ENCODE results near the gene SCAI.
"Not testable (repeated sequence)": the region's sequence is repeated elsewhere in the genome, so short reads cannot be mapped to it uniquely, and the experiment has no call there.

Gene SCAI

DNA sequence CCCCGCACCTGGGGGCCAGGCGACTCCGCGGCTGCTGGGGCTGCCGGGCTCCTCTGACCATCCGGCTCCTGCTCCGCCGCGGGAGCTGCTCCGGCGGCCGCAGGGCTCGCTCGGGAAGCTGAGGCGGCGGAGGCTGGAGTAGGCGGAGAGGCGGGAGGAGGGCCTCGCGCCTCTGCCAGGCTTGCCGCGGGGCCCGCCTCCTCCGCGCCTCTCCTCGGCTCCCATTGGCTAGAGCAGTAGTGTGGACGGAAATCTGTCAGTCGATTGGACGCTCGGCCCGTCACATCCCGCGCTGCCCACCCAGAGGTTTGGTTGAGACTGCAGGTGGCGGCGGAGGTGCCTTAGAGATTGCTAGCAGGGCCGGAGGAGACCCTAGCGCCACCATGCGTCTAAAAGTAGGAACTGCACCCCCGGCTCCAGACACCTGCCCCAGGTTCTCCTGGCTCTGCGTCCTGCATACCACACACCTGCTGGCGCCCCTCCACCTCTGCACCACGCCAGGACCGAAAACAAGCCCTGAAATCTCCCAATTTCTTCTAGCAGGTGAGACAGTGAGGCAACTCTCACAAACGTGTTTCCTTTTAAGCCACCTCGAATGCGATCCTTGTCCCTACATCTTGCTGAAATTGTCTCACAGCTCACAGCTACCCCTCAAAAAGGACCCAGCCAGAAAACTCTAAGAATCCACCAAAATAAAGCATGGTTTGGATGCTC is at the start of gene SCAI:
SCAI (minus strand) TSS at position 152 of the 714 bp plus-strand sequence; CDS start at position 61, 91 bp downstream.
- DNase-seq = peak; percentile 97

DNA sequence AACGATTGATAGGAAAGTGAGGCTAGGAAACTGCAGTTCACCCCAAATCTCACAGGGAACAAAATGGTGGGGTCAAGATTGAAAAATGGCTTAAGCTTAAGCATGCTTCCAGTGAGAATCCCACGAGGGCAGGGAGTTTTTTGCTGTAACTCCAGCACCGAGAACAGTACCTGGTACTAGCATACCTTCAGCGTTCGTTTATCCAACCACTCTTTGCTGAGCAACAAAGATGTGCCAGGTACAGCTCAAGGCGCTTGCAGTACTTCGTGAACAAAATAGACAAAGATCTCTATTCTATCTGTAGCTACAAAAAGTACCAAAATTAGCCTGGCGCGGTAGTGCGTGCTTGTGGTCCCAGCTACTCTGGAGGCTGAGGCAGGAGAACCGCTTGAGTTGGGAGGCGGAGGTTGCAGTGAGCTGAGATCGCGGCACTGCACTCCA is 47.1 kb upstream of the SCAI start:
- DNase-seq = no peak

DNA sequence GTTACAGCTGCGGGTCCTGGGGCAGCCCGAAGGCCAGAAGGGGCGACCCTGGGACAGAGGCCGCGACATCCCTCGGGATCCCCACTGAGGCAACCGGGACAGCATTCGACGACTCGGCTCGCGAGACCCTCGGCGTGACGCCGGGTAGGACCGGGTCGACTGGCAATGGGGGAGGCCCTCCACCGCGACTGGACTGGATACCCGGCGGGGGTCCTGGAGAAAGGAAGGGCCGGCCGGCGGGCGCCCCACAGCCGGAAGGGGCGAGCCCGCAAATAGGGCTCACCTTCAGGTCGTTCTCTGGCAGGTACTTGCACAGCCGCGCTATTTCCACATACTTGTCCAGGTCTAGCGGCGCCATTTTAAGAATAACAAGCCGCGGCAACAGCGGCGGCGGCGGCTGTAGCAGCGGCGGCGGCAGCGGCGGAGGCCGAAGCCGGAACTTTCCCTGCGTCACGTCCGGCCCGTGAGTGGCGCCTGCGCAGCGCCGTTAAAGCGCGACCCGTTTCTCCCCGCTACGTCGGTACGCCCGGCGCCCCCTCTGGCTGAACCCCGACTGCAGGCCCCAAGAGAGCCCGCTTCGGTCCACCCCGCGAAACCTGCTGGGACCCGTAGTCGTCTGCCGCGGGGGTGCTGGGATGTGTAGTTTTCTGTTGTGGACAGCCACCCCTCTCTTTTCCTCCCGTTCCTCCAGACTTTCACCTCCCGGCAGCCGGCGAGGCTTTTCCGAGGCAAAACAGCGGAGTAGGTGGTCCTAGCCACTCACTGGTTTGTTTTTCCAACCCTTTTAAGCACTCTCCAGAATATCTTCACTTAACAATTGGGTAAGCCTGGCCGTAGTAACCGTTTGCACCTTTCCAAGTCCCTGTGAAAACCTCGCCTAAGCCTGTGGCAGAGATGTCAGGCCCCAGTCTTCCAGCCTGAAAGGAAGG is 46.3 kb upstream of the SCAI start, which contains the start of gene PPP6C:
PPP6C (minus strand) TSS at position 443 of the 929 bp plus-strand sequence; CDS start at position 358, 85 bp downstream.
- peak; percentile 87 for DNase-seq

DNA sequence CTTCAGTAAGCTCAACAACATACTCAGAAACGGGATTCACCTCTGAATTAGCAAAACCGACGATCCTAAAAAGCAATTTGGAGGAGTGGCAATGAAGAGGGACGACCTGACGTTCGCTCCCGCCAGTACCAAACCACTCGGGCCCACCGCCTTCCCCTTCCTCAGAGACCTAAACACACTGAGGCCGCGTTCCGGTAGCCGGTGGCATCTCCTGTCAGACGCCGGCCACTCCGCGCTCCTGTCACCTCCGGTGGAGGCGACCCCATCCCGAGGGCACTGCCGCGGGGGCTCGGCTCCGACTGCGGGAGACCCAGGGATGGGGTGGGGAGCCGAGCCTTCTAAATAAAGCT is 45.7 kb upstream of the SCAI start:
- DNase-seq = no peak

DNA sequence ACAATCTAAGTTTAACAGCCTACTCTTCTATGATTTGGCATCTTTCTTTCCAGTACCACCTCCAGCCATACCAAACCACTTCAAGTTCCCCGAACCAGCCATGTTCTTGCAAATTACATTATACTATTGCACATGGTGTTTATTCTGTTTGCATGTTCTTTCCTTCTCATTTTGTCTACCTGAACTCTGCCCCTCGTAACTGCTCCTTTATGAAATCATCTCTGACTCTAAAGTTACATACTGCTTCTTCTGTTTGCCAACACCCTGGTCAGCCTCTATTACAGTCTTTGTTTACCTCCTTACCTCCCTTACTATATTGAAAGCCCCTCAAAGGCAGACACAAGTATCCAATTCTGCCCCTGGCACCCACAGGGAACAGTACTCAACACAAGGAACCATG is 40.2 kb upstream of the SCAI start:
- DNase-seq = no peak

DNA sequence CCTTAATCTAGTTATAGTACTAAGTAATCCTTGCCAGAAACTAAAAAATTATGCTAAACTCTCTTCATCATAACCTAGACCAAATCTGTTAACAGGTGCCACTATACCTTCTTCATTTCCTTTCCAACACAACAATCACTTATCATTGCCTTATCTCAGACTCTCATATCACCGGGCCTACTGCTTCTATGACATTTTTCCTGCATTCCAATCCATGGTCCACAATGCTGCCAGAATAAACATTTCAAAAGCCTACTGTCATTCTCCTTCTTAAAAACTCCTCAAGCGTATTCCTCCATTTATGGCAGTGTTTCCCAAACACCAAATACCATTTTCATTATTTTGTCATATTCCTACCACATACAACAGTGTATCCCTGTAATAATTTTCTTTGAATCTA is 39.7 kb upstream of the SCAI start:
- no peak for DNase-seq

DNA sequence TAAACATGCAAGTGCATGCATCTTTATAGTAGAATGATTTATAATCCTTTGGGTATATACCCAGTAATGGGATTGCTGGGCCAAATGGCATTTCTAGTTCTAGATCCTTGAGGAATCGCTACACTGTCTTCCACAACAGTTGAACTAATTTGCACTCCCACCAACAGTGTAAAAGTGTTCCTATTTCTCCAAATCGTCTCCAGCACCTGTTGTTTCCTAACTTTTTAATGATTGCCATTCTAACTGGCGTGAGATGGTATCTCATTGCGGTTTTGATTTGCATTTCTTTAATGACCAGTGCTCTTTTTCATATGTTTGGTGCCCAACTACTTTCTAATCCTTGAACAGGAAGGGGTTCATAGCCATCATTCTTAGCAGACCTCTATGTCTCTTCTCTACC is 38.4 kb upstream of the SCAI start:
- not testable (repeated sequence) for DNase-seq

DNA sequence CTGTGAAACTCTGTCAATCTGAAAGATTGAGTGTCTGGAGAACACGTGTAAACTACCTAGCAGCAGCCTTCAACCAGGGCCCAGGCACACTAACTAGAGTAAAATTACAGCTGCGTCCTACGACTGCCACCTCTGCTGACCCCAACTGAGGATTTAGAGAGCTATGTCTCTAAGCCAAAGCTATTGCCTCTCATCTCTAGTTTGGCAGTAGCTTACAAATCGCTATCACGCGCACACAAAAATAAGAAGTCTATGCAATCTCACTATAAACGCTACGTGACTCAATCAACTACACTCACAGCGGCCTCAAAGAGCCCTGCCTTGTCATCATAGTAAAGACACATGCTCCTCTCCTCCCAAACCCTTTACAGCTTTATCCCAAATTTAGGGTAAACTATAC is 37.5 kb upstream of the SCAI start:
- DNase-seq = no peak

DNA sequence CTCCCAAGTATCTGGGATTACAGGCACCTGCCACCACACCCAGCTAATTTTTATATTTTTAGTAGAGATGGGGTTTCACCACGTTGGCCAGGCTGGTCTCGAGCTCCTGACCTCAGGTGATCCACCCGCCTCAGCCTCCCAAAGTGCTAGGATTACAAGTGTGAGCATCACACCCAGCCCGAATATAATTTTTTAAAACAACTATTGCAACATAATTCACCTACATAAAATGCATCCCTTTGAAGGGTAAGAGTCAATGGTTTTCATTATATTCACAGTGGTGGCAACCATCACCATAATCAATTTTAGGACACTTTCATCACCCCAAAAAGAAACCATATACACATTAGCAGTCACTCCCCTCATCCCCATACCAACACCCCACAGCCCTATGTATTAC is 36.4 kb upstream of the SCAI start:
- DNase-seq = not testable (repeated sequence)

DNA sequence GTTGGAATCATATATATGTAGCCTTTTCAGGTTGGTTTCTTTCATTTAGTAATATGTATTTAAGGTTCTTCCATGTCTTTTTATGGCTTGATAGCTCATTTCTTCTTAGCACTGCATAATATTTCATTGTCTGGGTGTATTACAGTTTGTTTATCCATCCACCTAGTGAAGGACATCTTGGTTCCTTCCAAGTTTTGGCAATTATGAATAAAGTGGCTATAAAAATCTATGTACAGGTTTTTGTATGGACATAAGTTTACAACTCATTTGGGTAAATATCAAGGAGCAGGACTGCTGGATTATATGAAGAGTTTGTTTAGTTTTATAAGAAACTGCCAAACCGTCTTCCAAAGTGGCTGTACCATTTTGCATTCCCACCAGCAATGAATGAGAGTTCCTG is 34.6 kb upstream of the SCAI start:
- DNase-seq = no peak

DNA sequence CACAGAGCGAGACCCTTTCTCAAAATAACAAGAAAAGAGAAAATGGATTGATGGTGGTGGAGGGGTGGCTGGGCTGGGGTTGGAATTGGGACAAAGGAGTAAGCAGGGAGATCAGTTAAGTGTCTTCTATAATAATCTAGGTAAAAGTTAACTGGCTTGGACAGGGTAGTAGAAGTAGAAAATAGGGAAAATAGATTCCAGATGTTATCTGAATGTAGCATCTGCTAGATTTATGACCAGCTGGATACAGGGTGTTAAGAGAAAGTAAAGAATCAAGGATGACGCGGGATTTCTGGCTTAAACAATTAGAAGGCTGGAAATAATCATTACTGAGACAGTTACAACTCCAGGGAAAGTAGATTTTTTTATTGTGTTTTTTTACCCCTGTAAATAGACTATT is 33.3 kb upstream of the SCAI start:
- DNase-seq = no peak

DNA sequence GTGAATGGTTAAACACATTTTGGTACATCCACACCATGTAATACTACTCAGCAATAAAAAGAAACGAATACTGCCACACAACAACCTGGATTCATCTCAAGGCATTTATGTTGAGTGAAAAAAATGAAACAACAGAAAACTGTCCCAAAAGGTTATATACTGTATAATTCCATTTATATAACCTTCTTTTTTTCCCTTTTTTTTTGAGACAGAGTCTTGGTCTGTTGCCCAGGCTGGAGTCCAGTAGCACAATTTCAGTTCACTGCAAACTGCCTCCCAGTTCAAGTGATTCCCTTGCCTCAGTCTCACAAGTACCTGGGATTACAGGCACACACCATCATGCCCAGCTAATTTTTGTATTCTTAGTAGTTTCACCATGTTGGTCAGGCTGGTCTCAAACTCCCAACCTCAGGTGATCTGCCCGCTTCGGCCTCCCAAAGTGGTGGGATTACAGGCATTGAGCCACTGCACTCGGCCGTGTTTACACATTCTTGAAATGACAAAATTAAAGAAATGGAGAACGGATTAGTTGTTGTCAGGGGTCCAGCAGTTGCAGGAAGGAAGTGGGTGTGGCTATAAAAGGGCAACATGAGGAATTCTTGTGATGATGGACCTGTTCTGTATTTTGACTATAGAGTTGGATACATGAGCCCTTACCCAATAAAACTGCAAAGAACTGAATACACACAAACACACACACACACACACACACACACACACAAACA is 28.9 kb upstream of the SCAI start:
- no peak for DNase-seq

DNA sequence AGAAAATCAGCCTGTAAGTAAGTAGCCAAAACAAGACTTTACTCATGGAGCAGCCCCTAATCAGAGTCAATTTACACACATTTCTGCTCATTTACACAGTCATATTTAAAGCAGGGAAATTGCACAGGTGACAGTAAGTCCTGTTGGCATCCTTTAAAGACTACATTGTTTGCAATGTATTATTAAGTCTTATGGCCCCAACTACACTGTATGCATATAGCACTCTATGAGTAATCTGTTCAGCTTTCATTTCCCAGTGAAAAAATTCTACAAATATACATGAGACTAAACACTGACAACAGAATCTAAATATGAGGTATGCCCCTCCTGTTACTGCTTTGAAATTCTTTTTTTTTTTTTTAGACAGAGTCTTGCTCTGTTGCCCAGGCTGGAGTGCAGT is 26.6 kb upstream of the SCAI start:
- no peak for DNase-seq

DNA sequence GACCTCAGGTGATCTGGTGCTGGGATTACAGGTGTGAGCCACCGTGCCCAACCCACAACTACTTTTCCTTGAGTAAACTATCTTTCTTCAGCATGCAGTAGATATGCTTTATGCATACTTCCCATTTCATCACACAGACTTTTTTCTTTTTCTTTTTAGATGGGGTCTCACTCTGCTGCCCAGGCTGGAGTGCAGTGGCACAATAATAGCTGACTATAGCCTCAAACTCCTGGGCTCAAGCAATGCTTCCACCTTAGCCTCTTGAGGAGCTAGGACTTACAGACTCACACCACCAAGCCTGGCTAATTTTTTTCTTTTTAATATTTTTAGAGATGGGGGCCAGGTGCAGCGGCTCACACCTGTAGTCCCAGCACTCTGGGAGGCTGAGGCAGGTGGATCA is 23.4 kb upstream of the SCAI start:
- DNase-seq = no peak

DNA sequence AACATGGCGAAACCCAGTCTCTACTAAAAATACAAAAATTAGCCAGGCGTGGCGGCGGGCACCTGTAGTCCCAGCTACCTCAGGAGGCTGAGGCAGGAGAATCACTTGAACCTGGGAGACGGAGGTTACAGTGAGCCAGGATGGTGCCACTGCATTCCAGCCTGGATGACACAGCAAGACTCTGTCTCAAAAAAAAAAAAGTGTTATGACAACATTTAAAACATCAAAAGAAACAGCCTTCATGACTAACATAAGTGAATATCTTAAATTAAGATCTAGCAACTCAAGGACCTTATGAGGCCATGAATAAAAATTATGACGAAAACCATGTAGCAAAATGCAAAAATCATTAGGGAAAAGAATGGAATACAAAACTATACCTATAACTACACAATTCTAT is 19.6 kb upstream of the SCAI start:
- not testable (repeated sequence) for DNase-seq

DNA sequence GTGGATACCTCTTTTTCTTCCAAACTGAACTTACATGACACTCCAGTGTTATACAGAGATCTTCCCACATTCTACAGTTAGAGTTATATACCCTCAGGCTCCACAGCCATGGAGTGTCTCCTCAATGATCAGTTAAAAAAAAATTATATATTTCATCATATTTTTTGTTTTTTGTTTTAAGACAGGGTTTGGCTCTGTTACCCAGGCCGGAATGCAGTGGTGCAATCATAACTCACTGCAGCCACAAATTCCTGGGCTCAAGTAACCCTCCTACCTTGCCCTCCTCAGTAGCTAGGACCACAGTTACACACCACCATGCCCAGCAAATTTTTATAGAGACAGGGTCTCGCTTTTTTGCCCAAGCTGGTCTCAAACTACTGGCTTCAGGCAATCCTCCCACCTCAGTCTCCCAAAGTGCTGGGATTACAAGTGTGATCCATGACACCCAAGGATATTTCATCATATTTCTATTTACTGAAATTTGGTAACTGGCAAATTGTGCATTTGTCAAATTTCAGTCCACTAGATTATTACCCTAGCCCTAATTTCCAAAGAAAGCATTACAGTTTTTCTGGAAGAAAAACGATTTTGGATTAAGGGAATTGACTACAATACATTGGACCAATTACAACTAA is 18.1 kb upstream of the SCAI start:
- no peak for DNase-seq

DNA sequence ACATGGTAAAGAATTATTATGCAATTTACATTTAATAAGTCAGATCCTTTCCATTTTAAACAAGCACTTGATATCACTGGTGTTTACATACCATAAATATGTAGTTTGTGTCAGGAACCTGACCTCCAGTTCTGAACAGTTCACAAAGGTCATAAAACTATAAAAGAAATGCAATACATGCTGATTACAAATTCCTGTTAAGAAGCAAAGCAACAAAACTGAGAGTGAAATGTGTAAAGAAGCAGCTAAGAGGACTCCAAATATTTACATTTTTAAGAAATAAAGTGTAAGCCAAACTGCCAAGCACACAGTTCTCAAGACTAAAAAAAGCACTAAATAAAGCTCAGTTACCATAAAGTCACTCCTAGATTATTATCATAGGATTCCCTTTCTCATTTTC is 17.4 kb upstream of the SCAI start:
- DNase-seq = no peak

DNA sequence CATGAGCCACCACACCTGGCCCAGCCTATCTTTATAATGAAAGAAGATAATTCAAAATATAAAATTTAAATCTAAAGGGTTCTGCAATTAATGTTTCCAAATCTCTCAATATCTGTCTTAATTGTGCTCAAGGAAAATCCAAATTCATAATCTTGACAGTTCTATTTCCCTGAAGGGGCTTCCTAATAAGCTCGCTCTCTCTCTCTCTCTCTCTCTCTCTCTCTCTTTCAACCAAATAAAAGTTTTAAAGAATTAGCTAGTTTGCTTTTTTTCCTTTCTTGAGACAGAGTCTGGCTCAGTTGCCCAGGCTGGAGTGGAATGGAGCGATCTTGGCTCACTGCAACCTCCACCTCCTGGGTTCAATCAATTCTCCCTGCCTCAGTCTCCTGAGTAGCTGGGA is 13.2 kb upstream of the SCAI start:
- DNase-seq = no peak

DNA sequence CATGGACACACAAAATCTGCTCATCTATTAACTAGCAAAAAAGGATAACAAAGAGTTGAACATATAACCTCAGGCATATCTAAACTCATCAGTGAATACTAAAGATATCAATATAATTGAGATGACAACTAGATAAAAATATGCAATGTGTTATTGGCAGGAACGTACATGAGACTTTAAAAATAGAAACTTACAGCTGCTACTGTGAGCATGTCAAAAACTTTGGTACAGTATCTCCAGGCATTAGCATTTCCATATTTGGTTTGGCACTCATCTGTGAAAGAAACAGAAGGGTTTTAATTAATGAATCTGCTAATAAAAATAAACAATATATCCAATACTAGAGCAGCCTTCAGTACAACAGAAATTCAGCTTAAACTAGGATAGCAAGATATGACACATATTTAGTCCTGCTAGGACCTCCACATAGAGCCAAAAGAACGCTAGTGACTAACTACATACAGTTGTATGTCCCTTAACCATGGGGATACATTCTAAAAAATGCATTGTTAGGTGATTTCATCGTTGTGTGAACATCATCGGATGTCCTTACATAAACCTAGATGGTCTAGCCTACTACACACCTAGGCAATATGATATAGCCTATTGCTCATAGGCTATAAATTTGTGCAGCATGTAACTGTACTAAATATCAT is 10.5 kb upstream of the SCAI start:
- DNase-seq = no peak

DNA sequence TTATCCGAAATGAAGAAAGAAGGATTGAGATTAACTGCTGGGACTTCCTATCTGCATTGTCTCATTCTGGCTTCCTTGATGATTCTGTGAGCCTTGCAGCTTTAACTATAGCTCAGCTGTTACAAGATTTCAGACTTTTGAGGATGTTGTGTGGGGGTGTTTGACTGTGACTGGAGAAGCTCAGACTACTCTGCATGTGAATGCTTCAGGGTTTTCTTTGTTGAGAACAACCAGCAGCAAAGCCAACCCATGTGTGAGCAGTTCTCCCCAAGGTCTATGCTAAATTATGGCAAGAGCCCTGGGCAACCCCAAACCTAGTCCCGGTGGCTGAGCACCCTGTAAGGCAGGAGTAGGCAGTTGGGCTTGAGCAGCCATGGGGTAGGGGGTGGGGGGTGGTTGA is 8.4 kb upstream of the SCAI start:
- no peak for DNase-seq

DNA sequence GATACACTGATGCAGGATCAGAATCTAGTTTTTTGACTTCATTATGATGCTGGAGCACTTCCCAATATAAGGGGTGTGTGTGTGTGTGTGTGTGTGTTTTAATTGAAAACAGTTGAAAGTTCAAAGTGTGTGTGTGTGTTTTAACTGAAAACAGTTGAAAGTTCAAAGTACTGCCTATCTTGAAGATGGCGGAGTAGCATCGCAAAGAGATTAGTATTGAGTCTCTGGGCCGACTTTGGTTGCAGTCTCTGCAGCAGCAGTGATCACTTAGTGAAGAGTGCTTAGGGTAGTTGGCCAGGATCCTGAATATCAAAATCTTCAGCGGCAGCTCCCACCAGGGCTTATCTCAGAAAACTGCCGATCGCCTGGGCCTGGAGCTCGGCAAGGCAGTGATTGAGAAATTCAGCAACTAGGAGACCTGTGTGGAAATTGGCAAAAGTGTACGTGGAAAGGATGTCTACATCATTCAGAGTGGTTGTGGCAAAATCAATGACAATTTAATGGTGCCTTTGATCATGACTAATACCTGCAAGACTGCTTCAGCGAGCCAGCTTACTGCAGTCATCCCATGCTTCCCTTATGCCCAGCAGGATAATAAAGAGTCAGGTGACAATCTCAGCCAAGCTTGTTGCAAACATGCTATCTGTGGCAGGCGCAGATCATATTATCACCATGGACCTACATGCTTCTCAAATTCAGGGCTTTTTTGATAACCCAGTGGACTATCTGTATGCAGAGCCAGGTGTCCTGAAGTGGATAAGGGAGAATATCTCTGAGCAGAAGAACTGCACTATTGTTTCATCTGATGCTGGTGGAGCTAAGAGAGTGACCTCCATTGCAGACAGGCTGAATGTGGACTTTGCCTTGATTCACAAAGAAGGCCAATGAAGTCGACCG is 7.3 kb upstream of the SCAI start:
- DNase-seq = no peak
